Glutamatergic neuron (in vitro differentiated cells): ENCODE data around the gene KHSRP. TPM values are rescaled to one million over a fixed set of nuclear protein-coding genes. Genes with fewer than 3 reads are reported as not detected.

Experiments
- DNase-seq: peaks from one replicate; pipeline ENCODE4 v3.0.0; 2022
- H3K27ac Mint-ChIP-seq: one replicate; pipeline ENCODE4 v1.8.0; 2020; ENCODE audit warnings: mild to moderate bottlenecking, mixed read lengths, inconsistent platforms; ENCODE audit not compliant: unreplicated experiment
- H3K27me3 Mint-ChIP-seq: one replicate; pipeline ENCODE4 v1.8.0; 2020; ENCODE audit warnings: mild to moderate bottlenecking, moderate library complexity, mixed read lengths, inconsistent platforms; ENCODE audit not compliant: unreplicated experiment
- H3K36me3 Mint-ChIP-seq: one replicate; pipeline ENCODE4 v1.8.0; 2020; ENCODE audit warnings: mild to moderate bottlenecking, mixed read lengths, inconsistent platforms; ENCODE audit not compliant: unreplicated experiment
- H3K4me1 Mint-ChIP-seq: one replicate; pipeline ENCODE4 v1.8.0; 2020; ENCODE audit warnings: mild to moderate bottlenecking, low read depth, mixed read lengths, inconsistent platforms; ENCODE audit not compliant: unreplicated experiment
- H3K4me3 Mint-ChIP-seq: one replicate; pipeline ENCODE4 v1.8.0; 2020; ENCODE audit warnings: mild to moderate bottlenecking, mixed read lengths, inconsistent platforms; ENCODE audit not compliant: unreplicated experiment
- H3K9me3 Mint-ChIP-seq: one replicate; pipeline ENCODE4 v1.8.0; 2020; ENCODE audit warnings: mild to moderate bottlenecking, moderate library complexity, mixed read lengths, inconsistent platforms; ENCODE audit not compliant: unreplicated experiment
- total RNA-seq: library from RNA; stranded (reverse); fragmentation: NEBNext Ultra II Directional; extraction: Animal tissue kit (Norgen Biotek cat#: 25700); gene quantifications from one replicate; pipeline ENCODE4 v1.2.1, GENCODE V29; 2021; ENCODE audit not compliant: unreplicated experiment
- TF ChIP-seq, protein P1 (sequence below): fragments of 200-600 bp; sonication (generic); IDR thresholded peaks from one replicate; pipeline ENCODE4 v1.5.0; 2021; ENCODE audit not compliant: partially characterized antibody, unreplicated experiment

KHSRP gene
- total RNA-seq, 1 donor from 2014 or later = 318 TPM

DNA sequence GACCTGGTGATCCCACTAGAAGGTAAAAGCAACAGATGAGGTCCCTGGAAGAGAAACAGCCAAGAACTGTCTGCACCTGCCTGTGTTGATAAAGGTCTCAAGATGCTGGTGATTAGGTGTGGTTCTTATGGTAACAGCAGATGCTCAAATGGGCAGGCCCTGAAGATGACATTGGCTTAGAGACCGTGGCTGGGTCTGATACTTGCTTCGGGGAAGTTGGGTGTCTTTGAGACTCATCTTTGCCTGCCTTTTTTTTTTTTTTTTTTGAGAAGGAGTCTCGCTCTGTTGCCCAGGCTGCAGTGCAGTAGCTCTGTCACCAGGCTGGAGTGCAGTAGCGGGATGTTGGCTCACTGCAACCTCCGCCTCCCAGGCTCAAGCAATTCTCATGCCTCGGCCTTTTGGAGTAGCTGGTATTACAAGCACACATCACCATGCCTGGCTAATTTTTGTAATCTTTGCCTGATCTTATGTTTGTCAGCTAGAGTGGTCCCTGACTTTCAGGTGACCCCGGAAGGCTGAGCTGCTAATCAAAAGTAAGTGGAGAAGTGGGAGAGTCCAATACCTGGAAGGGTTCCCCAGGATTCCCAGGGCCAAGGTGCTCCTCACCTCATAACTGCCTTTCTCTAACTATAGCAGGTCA, 27.1 kb upstream of the KHSRP start:
- no peak overlapping the region for H3K4me3 Mint-ChIP-seq
- TF ChIP-seq, protein P1, sequence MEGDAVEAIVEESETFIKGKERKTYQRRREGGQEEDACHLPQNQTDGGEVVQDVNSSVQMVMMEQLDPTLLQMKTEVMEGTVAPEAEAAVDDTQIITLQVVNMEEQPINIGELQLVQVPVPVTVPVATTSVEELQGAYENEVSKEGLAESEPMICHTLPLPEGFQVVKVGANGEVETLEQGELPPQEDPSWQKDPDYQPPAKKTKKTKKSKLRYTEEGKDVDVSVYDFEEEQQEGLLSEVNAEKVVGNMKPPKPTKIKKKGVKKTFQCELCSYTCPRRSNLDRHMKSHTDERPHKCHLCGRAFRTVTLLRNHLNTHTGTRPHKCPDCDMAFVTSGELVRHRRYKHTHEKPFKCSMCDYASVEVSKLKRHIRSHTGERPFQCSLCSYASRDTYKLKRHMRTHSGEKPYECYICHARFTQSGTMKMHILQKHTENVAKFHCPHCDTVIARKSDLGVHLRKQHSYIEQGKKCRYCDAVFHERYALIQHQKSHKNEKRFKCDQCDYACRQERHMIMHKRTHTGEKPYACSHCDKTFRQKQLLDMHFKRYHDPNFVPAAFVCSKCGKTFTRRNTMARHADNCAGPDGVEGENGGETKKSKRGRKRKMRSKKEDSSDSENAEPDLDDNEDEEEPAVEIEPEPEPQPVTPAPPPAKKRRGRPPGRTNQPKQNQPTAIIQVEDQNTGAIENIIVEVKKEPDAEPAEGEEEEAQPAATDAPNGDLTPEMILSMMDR = no peak
- H3K9me3 Mint-ChIP-seq = peaks cover 1% of the 10 kb centered on the region
- H3K27ac Mint-ChIP-seq = no peak overlapping the region
- H3K36me3 Mint-ChIP-seq = peaks cover 21% of the 10 kb centered on the region
- no peaks in the 10 kb centered on the region for H3K27me3 Mint-ChIP-seq
- H3K4me1 Mint-ChIP-seq = no peaks in the 10 kb centered on the region
- DNase-seq = no peak

DNA sequence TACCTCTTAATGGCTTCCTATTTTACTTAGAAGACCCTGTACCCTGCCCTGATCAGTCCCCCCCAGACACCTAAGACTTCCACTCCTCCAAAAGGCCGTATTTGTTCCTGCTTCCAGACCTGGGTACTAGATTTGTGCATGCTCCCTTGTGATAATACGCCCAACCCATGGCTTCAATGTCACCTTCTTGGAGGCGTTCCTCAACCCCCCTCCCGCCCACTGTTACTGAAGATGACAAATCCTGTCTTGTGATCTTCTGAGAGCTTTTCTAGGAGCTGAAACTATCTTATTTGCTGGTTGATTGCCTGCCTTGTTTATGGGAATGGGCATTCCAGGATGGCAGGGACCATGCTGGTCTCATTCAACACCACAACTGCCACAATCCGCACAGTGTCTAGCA, 25.6 kb upstream of the KHSRP start:
- H3K9me3 Mint-ChIP-seq = peaks cover 1% of the 10 kb centered on the region
- no peaks in the 10 kb centered on the region for H3K27me3 Mint-ChIP-seq
- peaks cover 22% of the 10 kb centered on the region for H3K36me3 Mint-ChIP-seq
- no peak overlapping the region for H3K4me3 Mint-ChIP-seq
- no peak for DNase-seq
- no peaks in the 10 kb centered on the region for H3K4me1 Mint-ChIP-seq
- H3K27ac Mint-ChIP-seq = no peak overlapping the region
- TF ChIP-seq, protein P1 = no peak

DNA sequence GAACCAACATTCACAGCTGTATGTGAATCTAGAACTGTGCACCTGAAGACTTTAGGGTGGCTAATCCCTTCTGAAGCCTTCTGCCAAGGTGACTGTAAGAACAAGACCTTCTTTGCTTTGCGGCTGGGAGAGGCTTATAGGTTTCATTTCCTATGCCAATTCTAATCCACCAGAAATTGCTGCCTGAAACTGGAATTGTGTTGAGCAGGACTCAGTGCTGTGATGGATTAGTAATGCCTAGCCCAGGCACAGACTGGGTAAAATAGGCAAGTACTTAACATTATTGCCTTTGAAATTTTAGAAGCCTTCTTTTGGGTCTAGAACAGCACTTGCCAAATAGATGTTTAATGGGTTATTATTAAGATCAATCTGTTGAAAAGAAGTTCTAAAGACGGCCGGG, 23.4 kb upstream of the KHSRP start:
- Mint-ChIP-seq H3K4me1 (no peaks in the 10 kb centered on the region), H3K4me3 (no peak overlapping the region), H3K36me3 (peaks cover 13% of the 10 kb centered on the region), H3K27me3 (no peaks in the 10 kb centered on the region), H3K27ac (no peak overlapping the region), H3K9me3 (peaks cover 1% of the 10 kb centered on the region)
- TF ChIP-seq, protein P1 = no peak
- no peak for DNase-seq

DNA sequence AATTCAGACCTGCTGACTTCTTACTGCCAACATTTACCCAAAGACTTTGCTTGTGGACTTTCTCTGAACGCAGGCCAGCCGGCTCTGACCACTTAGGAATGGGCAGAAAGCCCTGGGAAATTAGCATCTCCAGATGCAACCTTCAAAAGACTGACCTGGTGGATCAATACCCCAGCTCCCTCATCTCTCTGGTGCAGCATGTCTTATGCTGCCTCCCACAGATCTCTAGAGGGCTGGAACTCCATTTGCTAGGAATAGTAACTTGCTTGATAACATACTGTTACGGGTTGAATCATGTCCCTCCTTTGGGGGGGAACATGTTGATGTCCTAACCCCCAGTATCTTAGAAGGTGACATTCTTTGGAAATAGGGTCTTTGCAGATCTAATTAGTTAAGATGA, 21.8 kb upstream of the KHSRP start:
- no peak for DNase-seq
- TF ChIP-seq, protein P1 = no peak
- Mint-ChIP-seq H3K4me1 (no peaks in the 10 kb centered on the region), H3K4me3 (no peak overlapping the region), H3K9me3 (no peaks in the 10 kb centered on the region), H3K27me3 (peaks cover 2% of the 10 kb centered on the region), H3K27ac (no peak overlapping the region), H3K36me3 (peaks cover 8% of the 10 kb centered on the region)

DNA sequence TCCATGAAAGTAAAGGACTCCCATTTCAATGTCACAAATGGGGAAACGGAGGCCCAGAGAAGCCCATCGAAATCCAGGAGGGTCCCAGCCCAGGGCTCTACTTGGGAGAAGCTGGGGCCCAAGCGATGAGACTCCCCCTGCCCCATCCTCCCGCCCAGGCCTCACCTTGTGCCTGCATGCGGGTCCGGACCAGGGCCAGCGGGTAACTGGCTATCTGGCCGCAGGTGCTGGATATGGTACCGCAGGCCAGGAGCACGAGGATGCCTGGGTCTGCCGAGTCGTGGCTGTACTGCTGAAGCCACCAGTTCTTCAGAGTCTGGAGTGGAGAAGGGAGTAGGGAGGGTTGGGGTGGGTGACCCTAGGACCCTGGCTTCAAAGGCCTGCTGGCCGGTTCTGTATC, 19.4 kb upstream of the KHSRP start:
- no peak for DNase-seq
- TF ChIP-seq, protein P1 = no peak
- Mint-ChIP-seq H3K9me3 (no peaks in the 10 kb centered on the region), H3K4me1 (no peaks in the 10 kb centered on the region), H3K4me3 (no peak overlapping the region), H3K27me3 (peaks cover 8% of the 10 kb centered on the region), H3K36me3 (peaks cover 8% of the 10 kb centered on the region), H3K27ac (no peak overlapping the region)
